Activated CD8-positive, alpha-beta memory T cell treated with anti-CD3 and anti-CD28 coated beads for 48 hours (primary cell): ENCODE results near the gene CRIM1.

Source experiments
- DNase-seq, 3 experiments: peaks; one replicate each; pipeline ENCODE4 v3.0.0-alpha.2; 2020; ENCODE audit warnings: low read depth in 2 of 3, low spot score in 2 of 3

CRIM1 gene

GRCh38 chr2:36547906-36548305 is 192.3 kb downstream of the CRIM1 start:
- no peak for DNase-seq

DNA sequence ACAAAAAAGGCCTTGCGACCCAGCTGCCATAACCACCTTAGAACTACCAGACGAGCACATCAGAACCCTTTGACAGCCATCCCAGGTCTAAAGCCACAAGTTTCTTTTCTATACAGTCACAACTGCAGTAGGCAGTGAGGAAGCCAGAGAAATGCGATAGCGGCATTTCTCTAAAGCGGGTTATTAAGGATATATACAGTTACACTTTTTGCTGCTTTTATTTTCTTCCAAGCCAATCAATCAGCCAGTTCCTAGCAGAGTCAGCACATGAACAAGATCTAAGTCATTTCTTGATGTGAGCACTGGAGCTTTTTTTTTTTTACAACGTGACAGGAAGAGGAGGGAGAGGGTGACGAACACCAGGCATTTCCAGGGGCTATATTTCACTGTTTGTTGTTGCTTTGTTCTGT is 193.6 kb downstream of the CRIM1 start:
- no peak for DNase-seq

DNA sequence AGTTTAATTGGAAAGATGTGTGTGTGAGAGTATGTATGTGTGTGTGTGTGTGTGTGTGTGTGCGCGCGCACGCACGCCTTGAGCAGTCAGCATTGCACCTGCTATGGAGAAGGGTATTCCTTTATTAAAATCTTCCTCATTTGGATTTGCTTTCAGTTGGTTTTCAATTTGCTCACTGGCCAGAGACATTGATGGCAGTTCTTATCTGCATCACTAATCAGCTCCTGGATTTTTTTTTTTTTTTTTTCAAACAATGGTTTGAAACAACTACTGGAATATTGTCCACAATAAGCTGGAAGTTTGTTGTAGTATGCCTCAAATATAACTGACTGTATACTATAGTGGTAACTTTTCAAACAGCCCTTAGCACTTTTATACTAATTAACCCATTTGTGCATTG is 194.4 kb downstream of the CRIM1 start:
- no peak for DNase-seq

DNA sequence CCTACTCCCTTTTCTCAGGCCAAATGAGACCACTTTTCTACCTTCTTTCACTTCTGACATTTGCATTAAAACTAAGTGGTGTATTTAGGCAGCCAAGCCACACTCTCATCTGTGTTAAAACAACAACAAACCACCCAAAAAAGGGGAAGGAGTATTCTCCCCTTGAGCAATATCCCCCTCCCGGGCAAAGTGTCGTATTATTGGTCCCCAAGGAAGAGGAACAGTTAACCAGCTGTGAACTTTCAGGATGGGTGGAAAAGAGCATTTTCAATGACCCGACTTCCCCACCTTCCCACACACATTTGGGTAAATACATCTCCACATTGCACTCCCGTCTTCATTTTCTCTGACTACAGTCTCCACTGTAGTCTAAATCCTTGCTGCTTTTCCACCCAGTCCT is 198.1 kb downstream of the CRIM1 start:
- DNase-seq: no peak

- DNase-seq: no peak
These were observed 199.0 kb downstream of the CRIM1 start for GRCh38 chr2:36554531-36554930.

GRCh38 chr2:36555789-36556188 is 200.2 kb downstream of the CRIM1 start:
- DNase-seq: no peak

GRCh38 chr2:36556842-36557241 is 201.3 kb downstream of the CRIM1 start:
- DNase-seq: no peak

- no peak for DNase-seq
These were observed 203.8 kb downstream of the CRIM1 start for GRCh38 chr2:36559221-36559942.

DNA sequence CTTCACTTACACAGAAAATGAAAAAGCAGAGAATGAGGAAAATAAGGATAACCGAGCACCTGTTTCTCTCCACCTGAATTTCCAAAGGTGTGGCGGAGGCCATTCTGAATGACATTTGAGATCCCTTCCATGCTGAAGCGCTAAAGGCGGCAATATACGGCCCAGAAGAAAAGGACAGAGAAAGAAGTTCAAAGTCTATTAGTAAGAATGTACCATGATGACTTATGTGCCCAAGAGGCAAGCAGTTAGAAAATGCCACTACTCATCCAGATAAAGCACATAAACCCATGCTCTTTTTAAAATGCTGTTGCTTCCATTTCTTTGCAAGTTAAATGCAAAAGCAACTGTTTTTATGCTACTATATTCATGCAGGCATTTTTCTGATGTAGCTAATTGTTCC is 205.1 kb downstream of the CRIM1 start:
- DNase-seq: no peak

DNA sequence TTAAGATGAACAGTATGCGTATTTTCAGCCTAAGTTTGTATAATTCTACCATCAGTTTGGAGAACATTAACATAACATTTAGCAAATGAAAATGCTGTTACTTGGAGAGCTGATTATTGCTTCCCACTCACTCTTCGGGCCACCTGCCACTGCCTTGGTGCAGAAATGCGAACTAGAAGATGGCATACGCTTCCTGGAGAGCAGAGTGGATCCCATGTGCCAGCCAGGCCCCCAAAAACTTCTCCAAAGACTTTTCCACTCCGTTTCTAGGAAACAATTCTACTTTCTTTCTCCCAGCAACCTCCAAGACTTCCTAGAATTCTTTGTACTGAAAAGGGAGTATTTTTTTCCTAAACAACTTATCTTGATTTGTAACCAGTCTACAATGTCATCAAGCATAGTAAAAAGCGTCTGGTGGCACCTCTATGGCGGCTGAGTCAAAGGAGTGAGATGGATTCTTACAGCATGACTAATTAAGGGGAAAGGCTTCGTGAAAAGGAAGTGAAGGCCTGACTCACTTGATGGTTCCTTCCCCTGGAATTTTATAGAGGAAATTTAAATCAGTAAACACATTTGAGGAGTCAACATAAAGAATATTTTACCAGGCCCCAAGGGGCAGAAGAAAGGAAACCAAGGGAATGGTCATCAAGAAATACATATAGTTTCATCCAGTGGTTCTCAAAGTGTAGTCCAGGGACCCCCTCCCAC is 205.8 kb downstream of the CRIM1 start:
- DNase-seq: no peak

DNA sequence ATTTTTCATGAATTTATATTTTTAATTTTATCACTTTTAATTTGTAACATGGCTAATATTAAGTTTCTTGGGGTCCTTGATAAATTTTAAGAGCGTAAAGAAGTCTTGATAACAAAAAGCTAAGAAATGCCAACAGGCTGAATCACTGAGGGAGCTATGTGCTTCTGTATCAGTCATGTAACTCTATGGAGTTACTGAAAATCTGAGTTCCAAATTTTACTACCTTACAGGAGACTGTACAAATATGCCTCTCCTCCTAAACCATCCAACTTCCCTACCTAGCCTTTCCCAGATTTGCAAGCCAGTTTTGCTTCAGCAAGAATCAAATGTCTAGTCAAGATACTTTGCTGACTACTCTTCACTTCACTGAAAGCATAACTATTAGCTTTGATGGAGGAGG is 206.7 kb downstream of the CRIM1 start:
- no peak for DNase-seq

DNA sequence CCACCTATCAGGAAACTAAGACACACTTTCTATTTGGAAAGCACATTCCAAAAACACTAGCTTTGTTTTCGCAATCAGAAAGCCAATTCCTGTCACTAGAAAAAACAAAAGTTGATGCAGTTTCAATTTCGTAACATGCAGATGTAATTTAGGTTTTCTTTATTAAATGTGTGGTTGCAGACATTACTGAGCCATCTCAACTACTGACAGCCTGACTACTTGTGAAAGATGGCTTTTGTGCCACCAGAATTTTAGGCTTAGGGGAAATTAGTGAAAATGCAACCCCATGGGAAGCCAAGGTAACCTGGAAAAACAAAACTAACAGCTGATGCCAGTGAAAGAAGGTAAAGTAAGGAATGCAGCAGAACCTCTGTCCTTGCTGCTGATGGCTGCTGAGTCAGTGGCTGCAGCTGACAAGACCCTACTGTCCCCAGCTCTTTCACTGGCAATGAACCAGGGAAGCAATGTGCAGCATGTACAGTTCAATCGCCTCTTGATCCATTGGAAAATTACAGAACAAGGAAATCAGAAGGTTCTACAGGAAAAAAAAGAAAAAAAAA is 207.5 kb downstream of the CRIM1 start:
- no peak for DNase-seq

DNA sequence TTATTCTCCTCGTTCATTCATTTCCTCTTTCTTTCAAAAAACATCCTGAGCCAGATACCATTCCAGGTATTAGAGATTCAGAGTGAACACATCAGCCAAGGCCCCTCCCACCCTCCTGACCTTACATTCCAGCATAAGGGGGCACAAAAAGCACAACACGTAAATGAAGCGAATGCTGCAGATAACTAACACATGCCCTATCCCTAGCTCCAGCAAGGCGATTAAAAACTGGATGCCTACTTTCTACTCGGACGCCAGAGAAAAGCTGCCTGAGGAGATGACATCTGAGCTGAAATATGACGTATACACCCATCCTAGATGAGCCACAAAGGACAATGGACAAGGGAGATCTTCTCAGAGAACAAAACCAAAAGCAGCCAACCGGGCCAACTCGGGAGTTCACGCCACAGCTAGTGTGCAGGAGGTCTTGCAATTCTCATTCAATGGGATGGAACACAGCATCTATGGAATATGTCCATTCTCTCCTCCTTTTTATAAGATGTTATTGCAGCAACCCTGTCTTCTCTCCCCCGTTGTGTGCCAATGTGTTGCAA is 208.9 kb downstream of the CRIM1 start:
- no peak for DNase-seq

DNA sequence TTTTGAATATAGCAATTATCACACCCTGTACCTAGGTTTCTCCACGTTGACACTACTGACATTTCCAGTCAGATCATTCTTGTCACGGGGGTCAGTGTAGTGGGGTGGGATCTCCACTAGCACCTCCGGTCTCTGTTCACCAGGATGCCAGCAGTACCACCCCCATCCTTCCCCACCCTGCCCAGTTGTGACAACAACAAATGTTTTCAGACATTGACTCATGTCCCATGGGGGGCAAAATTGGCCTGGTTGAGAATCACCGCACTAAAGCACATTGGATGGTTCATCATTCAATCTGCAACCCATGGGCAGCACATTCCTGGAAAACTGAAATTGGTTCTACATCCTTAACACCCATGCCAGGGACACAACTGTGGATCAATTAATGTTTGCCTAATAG is 210.1 kb downstream of the CRIM1 start:
- DNase-seq: no peak

DNA sequence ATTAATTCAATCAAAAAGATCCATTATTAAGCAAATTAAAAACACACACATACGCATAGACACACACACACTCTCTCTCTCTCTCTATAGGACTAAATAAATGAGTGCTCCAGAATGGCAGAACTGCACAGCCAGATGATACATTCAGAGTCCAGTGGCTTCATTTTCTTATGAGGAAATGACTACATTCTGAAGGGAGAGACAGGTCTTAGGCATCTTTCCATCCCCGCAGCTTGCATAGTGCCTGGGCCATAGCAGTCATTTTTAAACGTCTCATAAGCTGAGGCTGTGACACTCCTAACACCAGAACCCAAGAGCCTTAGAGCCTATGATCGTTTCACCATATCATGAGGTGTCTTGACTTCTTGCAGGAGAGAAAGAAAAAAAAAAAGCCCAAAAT is 211.3 kb downstream of the CRIM1 start:
- DNase-seq: no peak

DNA sequence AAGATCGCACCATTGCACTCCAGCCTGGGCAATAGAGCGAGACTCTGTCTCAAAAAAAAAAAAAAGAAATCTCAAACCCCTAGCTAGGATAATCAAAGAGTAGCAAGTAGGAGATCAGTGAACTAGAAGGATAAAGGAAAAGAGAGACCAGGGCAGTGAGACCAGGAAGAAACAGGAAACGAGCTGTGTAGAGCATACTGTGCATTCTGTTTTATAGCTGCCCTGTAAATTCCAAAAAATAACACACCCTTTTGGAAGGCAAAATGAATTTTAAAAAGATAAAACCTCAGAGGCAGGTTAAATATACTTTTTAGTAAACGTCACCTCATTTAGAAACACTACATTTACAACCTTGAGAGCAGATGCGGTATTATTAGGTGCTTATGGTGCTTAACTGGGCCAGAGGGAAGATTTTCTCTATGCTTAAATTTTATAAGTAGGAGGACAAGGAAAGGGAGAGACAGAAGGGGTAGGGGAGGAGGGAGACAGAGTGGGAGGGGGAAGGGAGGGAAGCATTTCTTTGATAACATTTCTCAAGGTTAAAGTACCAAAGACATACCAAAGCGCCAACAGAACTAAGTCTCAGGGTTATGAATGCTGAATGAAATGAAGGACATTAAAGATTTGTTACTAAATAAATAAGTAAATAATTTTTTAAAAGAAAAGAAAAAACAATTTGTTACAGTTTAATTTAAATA is 212.3 kb downstream of the CRIM1 start:
- DNase-seq: no peak

- DNase-seq: no peak
These were observed 213.1 kb downstream of the CRIM1 start for GRCh38 chr2:36568516-36569246.

DNA sequence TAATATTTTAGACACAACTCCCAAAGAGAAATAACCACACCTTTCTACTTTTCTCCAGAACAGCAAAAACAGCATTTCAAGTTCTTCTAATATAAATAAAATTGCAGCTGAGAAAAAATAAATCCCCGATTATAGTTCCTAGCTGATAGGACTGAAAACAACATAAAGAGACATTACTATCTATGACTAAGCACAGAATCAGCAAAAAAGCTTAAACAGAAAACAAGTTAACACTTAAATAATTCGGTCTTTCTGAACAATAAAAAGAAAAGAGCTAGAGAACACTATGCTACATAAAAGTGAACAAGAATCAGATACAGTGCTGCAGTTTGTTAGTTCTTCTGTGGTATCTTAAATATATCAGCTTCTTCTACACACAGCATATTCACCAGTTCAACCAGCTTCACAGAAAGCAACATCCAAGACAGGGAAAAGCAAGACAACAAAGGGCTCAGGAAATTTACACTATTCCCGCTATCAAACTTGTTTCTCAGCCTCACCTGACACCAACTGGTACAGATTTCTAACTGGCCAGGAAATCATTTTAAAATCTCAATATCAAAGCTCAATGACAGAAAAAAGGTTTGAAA is 213.8 kb downstream of the CRIM1 start:
- DNase-seq: no peak

DNA sequence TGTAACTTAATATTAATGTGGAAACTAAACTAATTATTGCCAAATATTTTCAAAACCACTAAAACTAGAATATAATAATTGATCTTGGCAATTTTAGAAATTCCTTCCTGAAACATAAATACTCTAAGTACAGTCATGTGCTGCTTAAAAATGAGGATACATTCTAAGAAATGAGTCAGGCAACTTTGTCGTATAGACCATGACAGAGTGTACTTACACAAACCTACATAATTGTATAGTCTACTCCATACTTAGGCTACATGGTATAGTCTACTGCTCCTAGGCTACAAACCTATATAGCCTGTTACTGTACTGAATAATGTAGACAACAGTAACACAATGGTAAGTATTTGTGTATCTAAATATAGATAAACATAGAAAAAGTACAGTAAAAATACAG is 214.8 kb downstream of the CRIM1 start:
- DNase-seq: no peak

- no peak for DNase-seq
These were observed 216.6 kb downstream of the CRIM1 start for GRCh38 chr2:36572054-36572718.
